Neural progenitor cell (in vitro differentiated cells): ENCODE data around the gene RAPGEF4. TPM values are rescaled to one million over a fixed set of nuclear protein-coding genes. Genes with fewer than 3 reads are reported as not detected.
"Not testable (repeated sequence)": the region's sequence is repeated elsewhere in the genome, so short reads cannot be mapped to it uniquely, and the experiment has no call there.

ENCODE experiments used
- DNase-seq: peaks from one replicate; pipeline ENCODE4 v3.0.0-alpha.2; 2016; ENCODE audit warnings: low spot score
- H2AFZ ChIP-seq: fragments of 200-600 bp; sonication (generic); replicated peaks from 2 replicates; pipeline ENCODE4 v1.6.1; 2016; ENCODE audit warnings: antibody characterized with exemption
- H3F3A ChIP-seq: fragments of 200-600 bp; sonication (generic); 2 replicates; pipeline ENCODE4 v1.6.1; 2016; ENCODE audit warnings: antibody characterized with exemption, low read depth
- H3K27ac ChIP-seq: fragments of 200-600 bp; sonication (generic); 2 replicates; pipeline ENCODE4 v1.5.1; 2016; ENCODE audit warnings: mild to moderate bottlenecking
- H3K27me3 ChIP-seq: fragments of 200-600 bp; sonication (generic); 2 replicates; pipeline ENCODE4 v1.6.1; 2016; ENCODE audit warnings: mild to moderate bottlenecking, moderate library complexity
- H3K36me3 ChIP-seq: fragments of 200-600 bp; sonication (generic); 2 replicates; pipeline ENCODE4 v1.5.1; 2016
- H3K4me1 ChIP-seq: fragments of 200-600 bp; sonication (generic); 2 replicates; pipeline ENCODE4 v1.6.1; 2016; ENCODE audit warnings: mixed run types
- H3K4me2 ChIP-seq: fragments of 200-600 bp; sonication (generic); 2 replicates; pipeline ENCODE4 v1.6.1; 2016
- H3K4me3 ChIP-seq: fragments of 200-600 bp; sonication (generic); 2 replicates; pipeline ENCODE4 v1.5.1; 2016
- H3K79me2 ChIP-seq: fragments of 200-600 bp; sonication (generic); 2 replicates; pipeline ENCODE4 v1.6.1; 2016; ENCODE audit warnings: low read depth
- H3K9ac ChIP-seq: fragments of 200-600 bp; sonication (generic); 2 replicates; pipeline ENCODE4 v1.6.1; 2016
- H3K9me3 ChIP-seq: fragments of 200-600 bp; sonication (generic); 2 replicates; pipeline ENCODE4 v1.5.1; 2016; ENCODE audit warnings: low read depth
- H4K20me1 ChIP-seq: fragments of 200-600 bp; sonication (generic); 2 replicates; pipeline ENCODE4 v1.6.1; 2016; ENCODE audit warnings: low read depth
- H3K27ac Mint-ChIP-seq: 3 replicates; pipeline ENCODE4 v1.8.0; 2021; ENCODE audit warnings: mixed read lengths
- H3K27me3 Mint-ChIP-seq: 2 replicates; pipeline ENCODE4 v1.8.0; 2022; ENCODE audit warnings: low read depth, mild to moderate bottlenecking, inconsistent platforms, moderate library complexity, mixed read lengths; ENCODE audit not compliant: insufficient read depth
- H3K36me3 Mint-ChIP-seq: 3 replicates; pipeline ENCODE4 v1.8.0; 2021; ENCODE audit warnings: mixed read lengths
- H3K4me1 Mint-ChIP-seq: 3 replicates; pipeline ENCODE4 v1.8.0; 2021; ENCODE audit warnings: mixed read lengths
- H3K4me3 Mint-ChIP-seq: 3 replicates; pipeline ENCODE4 v1.8.0; 2021; ENCODE audit warnings: mild to moderate bottlenecking, moderate library complexity, mixed read lengths
- H3K9me3 Mint-ChIP-seq: 3 replicates; pipeline ENCODE4 v1.8.0; 2020; ENCODE audit warnings: mixed read lengths
- EZH2 ChIP-seq: fragments of 200-600 bp; sonication (generic); IDR thresholded peaks from 2 replicates; pipeline ENCODE4 v1.6.1; 2017; ENCODE audit warnings: antibody characterized with exemption, mild to moderate bottlenecking, moderate library complexity
- EZH2phosphoT487 ChIP-seq: fragments of 200-600 bp; sonication (generic); IDR thresholded peaks from 2 replicates; pipeline ENCODE4 v1.6.1; 2017; ENCODE audit warnings: antibody characterized with exemption
- total RNA-seq: library from RNA; depleted of rRNA; stranded (reverse); fragments of >200 nt; gene quantifications from 2 replicates; pipeline ENCODE4 v1.2.3, GENCODE V29; 2015; ENCODE audit warnings: low replicate concordance
- TF ChIP-seq, protein P1 (sequence below): fragments of 200-600 bp; sonication (generic); IDR thresholded peaks from 2 replicates; pipeline ENCODE4 v1.5.1; 2017; ENCODE audit warnings: antibody characterized with exemption, mild to moderate bottlenecking

RAPGEF4 gene
- total RNA-seq, 1 donor from 2014 or later = 1.8 TPM

DNA sequence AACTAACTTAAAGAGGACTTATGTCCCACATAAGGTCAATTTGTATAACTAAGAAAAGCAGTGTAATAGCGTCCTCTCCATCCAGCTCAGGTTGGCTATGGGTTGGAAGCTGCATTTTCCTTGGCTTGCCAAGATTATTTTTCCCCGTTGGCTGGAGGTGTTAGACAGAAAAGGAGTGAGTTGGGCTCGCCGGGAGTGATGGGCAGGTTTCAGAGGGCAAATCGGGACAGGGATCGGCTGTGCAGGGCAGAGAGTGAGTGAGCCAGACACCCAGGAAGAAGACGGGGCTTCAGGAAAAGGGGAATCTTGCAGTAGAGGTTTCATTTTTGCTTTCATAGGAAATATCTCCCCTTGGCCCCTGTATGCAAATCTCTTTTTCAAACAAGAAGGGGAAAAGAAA is 298.5 kb downstream of the RAPGEF4 start:
- Histone ChIP-seq H3K27ac (no peak overlapping the region), H3K79me2 (no peaks in the 10 kb centered on the region), H2AFZ (no peak overlapping the region), H3K9ac (no peak overlapping the region), H3K36me3 (no peaks in the 10 kb centered on the region), H3F3A (no peaks in the 10 kb centered on the region), H3K4me1 (no peaks in the 10 kb centered on the region), H3K4me2 (no peak overlapping the region), H3K9me3 (no peaks in the 10 kb centered on the region), H3K27me3 (no peaks in the 10 kb centered on the region), H3K4me3 (no peak overlapping the region), H4K20me1 (no peaks in the 10 kb centered on the region)
- peaks cover 18% of the 10 kb centered on the region for H3K4me1 Mint-ChIP-seq
- no peak overlapping the region for H3K27ac Mint-ChIP-seq
- no peak overlapping the region for H3K4me3 Mint-ChIP-seq
- H3K36me3 Mint-ChIP-seq = no peaks in the 10 kb centered on the region
- H3K9me3 Mint-ChIP-seq = peaks cover 2% of the 10 kb centered on the region
- no peak for DNase-seq
- peaks cover 2% of the 10 kb centered on the region for H3K27me3 Mint-ChIP-seq
- TF ChIP-seq, protein P1, sequence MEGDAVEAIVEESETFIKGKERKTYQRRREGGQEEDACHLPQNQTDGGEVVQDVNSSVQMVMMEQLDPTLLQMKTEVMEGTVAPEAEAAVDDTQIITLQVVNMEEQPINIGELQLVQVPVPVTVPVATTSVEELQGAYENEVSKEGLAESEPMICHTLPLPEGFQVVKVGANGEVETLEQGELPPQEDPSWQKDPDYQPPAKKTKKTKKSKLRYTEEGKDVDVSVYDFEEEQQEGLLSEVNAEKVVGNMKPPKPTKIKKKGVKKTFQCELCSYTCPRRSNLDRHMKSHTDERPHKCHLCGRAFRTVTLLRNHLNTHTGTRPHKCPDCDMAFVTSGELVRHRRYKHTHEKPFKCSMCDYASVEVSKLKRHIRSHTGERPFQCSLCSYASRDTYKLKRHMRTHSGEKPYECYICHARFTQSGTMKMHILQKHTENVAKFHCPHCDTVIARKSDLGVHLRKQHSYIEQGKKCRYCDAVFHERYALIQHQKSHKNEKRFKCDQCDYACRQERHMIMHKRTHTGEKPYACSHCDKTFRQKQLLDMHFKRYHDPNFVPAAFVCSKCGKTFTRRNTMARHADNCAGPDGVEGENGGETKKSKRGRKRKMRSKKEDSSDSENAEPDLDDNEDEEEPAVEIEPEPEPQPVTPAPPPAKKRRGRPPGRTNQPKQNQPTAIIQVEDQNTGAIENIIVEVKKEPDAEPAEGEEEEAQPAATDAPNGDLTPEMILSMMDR = no peak
- TF ChIP-seq EZH2 (no peak), EZH2phosphoT487 (no peak)

- H3K9me3 Mint-ChIP-seq = peaks cover 2% of the 10 kb centered on the region
- Histone ChIP-seq H3K9me3 (no peaks in the 10 kb centered on the region), H4K20me1 (no peaks in the 10 kb centered on the region), H3K4me2 (no peak overlapping the region), H3K4me3 (no peak overlapping the region), H3K79me2 (no peaks in the 10 kb centered on the region), H3F3A (no peaks in the 10 kb centered on the region), H3K9ac (no peak overlapping the region), H3K36me3 (no peaks in the 10 kb centered on the region), H2AFZ (no peak overlapping the region), H3K27ac (no peak overlapping the region), H3K4me1 (no peaks in the 10 kb centered on the region), H3K27me3 (no peaks in the 10 kb centered on the region)
- no peak for DNase-seq
- H3K4me1 Mint-ChIP-seq = peaks cover 5% of the 10 kb centered on the region
- TF ChIP-seq EZH2phosphoT487 = no peak
- TF ChIP-seq, protein P1 = no peak
- TF ChIP-seq EZH2 = no peak
- no peaks in the 10 kb centered on the region for H3K27me3 Mint-ChIP-seq
- no peak overlapping the region for H3K27ac Mint-ChIP-seq
- H3K36me3 Mint-ChIP-seq = no peaks in the 10 kb centered on the region
- no peak overlapping the region for H3K4me3 Mint-ChIP-seq
Observed at GRCh38 chr2:173037245-173038120, 301.8 kb downstream of the RAPGEF4 start.

DNA sequence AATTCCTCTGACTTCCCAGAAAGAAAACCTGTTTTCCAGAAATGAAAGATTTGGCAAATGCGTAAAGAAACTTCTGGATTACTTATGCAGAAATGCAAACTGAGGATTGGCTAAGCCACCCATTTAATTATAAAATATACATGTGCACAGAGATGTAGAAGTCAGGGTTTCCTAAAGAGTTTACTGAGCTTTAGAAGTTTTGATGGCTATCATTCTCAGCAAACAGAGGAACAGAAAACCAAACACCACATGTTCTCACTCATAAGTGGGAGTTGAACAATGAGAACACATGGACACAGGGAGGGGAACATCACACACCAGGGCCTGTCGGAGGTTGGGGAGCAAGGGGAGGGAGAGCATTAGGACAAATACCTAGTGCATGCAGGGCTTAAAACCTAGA is 302.6 kb downstream of the RAPGEF4 start:
- not testable (repeated sequence) for H3K36me3 Mint-ChIP-seq, H3K9ac ChIP-seq, H3K4me1 ChIP-seq, DNase-seq, H3K27ac Mint-ChIP-seq, H3K27me3 Mint-ChIP-seq, H3F3A ChIP-seq, H3K79me2 ChIP-seq, H3K4me3 Mint-ChIP-seq, H3K36me3 ChIP-seq, H4K20me1 ChIP-seq, H3K27me3 ChIP-seq, H3K4me3 ChIP-seq, H3K4me2 ChIP-seq, H3K27ac ChIP-seq, H3K9me3 ChIP-seq, H3K4me1 Mint-ChIP-seq, H2AFZ ChIP-seq, H3K9me3 Mint-ChIP-seq

GRCh38 chr2:173040729-173041128 is 305.1 kb downstream of the RAPGEF4 start:
- H3K4me3 ChIP-seq = no peak overlapping the region
- peaks cover 5% of the 10 kb centered on the region for H3K4me1 Mint-ChIP-seq
- H3K4me3 Mint-ChIP-seq = no peak overlapping the region
- H3K27me3 ChIP-seq = no peaks in the 10 kb centered on the region
- H3K36me3 ChIP-seq = no peaks in the 10 kb centered on the region
- no peak overlapping the region for H2AFZ ChIP-seq
- H3K36me3 Mint-ChIP-seq = no peaks in the 10 kb centered on the region
- no peak overlapping the region for H3K27ac ChIP-seq
- DNase-seq = no peak
- peaks cover 2% of the 10 kb centered on the region for H3K27me3 Mint-ChIP-seq
- TF ChIP-seq EZH2phosphoT487 (no peak), EZH2 (no peak)
- TF ChIP-seq, protein P1 = no peak
- H3K4me2 ChIP-seq = no peak overlapping the region
- no peaks in the 10 kb centered on the region for H3F3A ChIP-seq
- peaks cover 2% of the 10 kb centered on the region for H3K9me3 Mint-ChIP-seq
- no peaks in the 10 kb centered on the region for H3K4me1 ChIP-seq
- H3K79me2 ChIP-seq = no peaks in the 10 kb centered on the region
- H3K9me3 ChIP-seq = no peaks in the 10 kb centered on the region
- no peak overlapping the region for H3K9ac ChIP-seq
- no peaks in the 10 kb centered on the region for H4K20me1 ChIP-seq
- no peak overlapping the region for H3K27ac Mint-ChIP-seq
